NK-92 treated with Interleukin-12 subunit alpha and Interleukin-12 subunit beta, amount 100 ng/mL, for 24 hours (cell line): ENCODE measurements around the gene ATP1A1.

Experiments
- DNase-seq: peaks from one replicate; lab custom pipeline; 2025; lab: John Stamatoyannopoulos, UW

Gene ATP1A1

GRCh38 chr1:116440731-116441130 is 67.7 kb downstream of the ATP1A1 start:
- no peak for DNase-seq

DNA sequence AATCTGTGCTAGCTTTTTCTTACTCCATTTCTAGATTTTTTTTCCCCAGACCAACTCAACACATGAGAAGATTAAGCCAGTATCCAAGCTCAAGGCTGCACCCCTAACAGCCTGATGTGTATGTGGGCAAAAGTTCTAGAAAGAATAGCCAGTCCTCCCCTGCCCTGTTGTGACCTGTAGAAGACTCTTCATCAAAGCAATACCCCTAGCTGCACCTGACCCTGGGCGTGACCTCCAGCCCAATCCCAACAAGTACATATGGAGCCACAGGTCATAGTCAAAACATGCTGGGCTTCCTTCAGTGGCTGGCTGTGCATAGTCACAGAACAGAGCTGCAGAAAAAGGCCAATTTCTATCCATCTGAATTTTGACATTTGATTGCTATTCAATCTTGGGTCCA is 72.5 kb downstream of the ATP1A1 start:
- no peak for DNase-seq

DNA sequence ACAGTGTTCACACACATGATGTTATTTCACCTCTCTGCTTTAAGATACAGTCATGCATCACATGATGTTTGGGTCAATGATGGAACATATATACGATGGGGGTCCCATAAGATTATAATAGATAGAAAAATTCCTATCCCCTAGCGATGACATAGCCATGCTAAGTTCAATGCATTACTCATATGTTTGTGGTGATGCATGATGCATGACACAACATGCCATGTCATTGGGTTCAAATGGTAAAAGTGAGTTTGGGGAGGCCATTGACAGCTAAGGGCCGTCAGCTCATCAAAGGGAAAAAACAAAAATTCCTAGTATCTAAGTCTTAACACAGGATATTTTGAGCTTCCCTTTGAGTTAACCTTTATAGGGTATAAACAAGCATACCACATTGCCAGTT is 73.6 kb downstream of the ATP1A1 start:
- no peak for DNase-seq

- DNase-seq, result no peak
Measured at GRCh38 chr1:116448785-116449385, 75.8 kb downstream of the ATP1A1 start.

GRCh38 chr1:116449578-116449977 is 76.5 kb downstream of the ATP1A1 start:
- no peak for DNase-seq

DNA sequence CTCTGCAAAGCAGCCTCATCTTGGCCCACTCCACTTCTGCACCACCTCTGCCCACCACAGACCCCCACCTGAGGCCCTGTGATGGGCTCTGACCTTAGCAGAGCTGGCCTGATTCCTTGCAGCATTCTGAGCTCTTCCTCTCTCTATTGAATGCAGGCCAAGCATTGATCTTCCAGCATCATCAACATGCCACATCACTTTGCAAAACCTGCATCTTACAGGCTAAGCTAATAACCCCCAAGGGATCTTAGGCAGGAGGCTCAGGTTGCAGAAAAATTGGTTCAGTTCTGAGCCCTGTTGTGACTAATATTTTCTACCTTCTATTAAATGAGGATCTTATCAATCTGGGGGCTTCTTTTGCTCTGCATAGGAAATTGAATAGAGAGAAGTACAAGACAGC is 78.7 kb downstream of the ATP1A1 start:
- no peak for DNase-seq

DNA sequence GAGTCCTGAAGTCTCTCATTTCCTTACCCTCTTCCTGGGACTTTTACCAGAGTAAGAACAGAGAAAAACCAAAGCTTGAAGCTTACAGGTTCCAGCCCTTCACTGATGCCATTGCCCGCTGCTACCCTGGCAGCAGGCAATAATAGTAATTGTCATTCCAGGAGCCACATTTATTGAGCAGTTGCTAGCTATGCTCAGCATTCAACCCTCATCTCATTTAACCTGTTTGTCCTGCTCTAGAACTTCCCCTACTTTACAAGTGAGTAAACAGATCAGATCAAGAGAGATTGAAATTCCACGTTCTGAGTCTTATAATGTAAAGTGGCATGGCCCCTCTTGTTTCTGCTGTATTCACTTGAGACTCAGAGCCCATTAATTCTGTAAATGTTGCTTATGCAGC is 80.4 kb downstream of the ATP1A1 start:
- DNase-seq, result no peak

GRCh38 chr1:116453906-116454305 is 80.9 kb downstream of the ATP1A1 start:
- DNase-seq, result no peak
